ENCODE data around the gene MYLK4.

GRCh38 chr6:2659381-2659780 is 91.3 kb downstream of the MYLK4 start:
- TF ChIP-seq EP300 (IDR thresholded peaks at IDR 0.05) = no peak
- no peak for TF ChIP-seq CTCF (IDR thresholded peaks at IDR 0.05)
- TF ChIP-seq POLR2AphosphoS5 (IDR thresholded peaks at IDR 0.05) = no peak
- no peak for TF ChIP-seq POLR2A (IDR thresholded peaks at IDR 0.05; ENCODE audit: low read depth)
